Heart right ventricle (tissue), 16 donors: Measurements from ENCODE around the gene ARIH2. TPM values are rescaled to one million over a fixed set of nuclear protein-coding genes. Genes with fewer than 3 reads are reported as not detected.

ENCODE experiments used
- ATAC-seq, 8 donors: fragments of 200-7000 bp; cut with Tn5 transposase; one replicate each; pipeline ENCODE4 v1.9.1; 2020; ENCODE audit warnings: mild to moderate bottlenecking in 8 of 8, moderate library complexity in 8 of 8, moderate number of reproducible peaks in 1 of 8
- DNase-seq, 2 donors: peaks; one replicate each; pipeline ENCODE4 v3.0.0-alpha.2; 2020
- H3K27ac ChIP-seq, 10 donors: fragments of 200-600 bp; sonication (generic) in 2 of 10; one replicate each; pipeline versions ENCODE4 v1.5.0 to v1.8.0; 2020 to 2022; ENCODE audit warnings: mild to moderate bottlenecking in 3 of 10
- H3K27me3 ChIP-seq, 7 donors: fragments of 200-600 bp; one replicate each; pipeline ENCODE4 v1.8.0; 2021 to 2022; ENCODE audit warnings: mild to moderate bottlenecking in 2 of 7
- H3K36me3 ChIP-seq, 9 donors: fragments of 200-600 bp; sonication (generic) in 1 of 9; one replicate each; pipeline versions ENCODE4 v1.5.0 to v1.8.0; 2020 to 2022; ENCODE audit warnings: mild to moderate bottlenecking in 2 of 9
- H3K4me1 ChIP-seq, 9 donors: fragments of 200-600 bp; sonication (generic) in 1 of 9; one replicate each; pipeline versions ENCODE4 v1.5.0 to v1.8.0; 2020 to 2022; ENCODE audit warnings: mild to moderate bottlenecking in 4 of 9
- H3K4me3 ChIP-seq, 10 donors: fragments of 200-600 bp; sonication (generic) in 2 of 10; one replicate each; pipeline versions ENCODE4 v1.5.0 to v1.8.0; 2020 to 2022; ENCODE audit warnings: mild to moderate bottlenecking in 7 of 10, moderate library complexity in 2 of 10
- H3K9me3 ChIP-seq, 11 donors: fragments of 200-600 bp in 10 of 11; sonication (generic) in 2 of 11; one replicate each; pipeline versions ENCODE4 v1.5.0 to v1.8.0; 2013 to 2022; ENCODE audit warnings: mild to moderate bottlenecking in 2 of 11, control low read depth in 1 of 11, moderate library complexity in 1 of 11
- WGBS, 2 donors: extraction: QIAGEN DNeasy Blood & Tissue Kit; methylation state at CpG; one replicate each; pipeline ENCODE4 v1.1.7; 2013; ENCODE audit warnings: inconsistent platforms in 1 of 2; 5-methylcytosine and 5-hydroxymethylcytosine counted together
- intact Hi-C, 10 donors: fragments of 100-400 bp; cut with DNase I; formaldehyde crosslinking; loops; one replicate each; pipeline versions ENCODE4 v1.11.1 to v1.14.2; 2022
- polyA plus RNA-seq, 2 donors: library from polyadenylated mRNA; stranded (reverse); fragments of 200-250 nt; gene quantifications; one replicate each; pipeline ENCODE4 v1.2.3, GENCODE V29; 2013
- total RNA-seq, 10 donors: library from RNA; stranded (reverse); fragmentation: NEBNext Ultra II Directional in 3 of 10; extraction: Animal tissue kit (Norgen Biotek cat#: 25700) in 3 of 10; gene quantifications; one replicate each; pipeline versions ENCODE4 v1.2.1 to v1.2.4, GENCODE V29; 2021 to 2023
- TF ChIP-seq, protein P1 (sequence below), 9 donors: fragments of 200-600 bp; sonication (generic) in 2 of 9; IDR thresholded peaks; one replicate each; pipeline versions ENCODE4 v1.5.0 to v1.8.0; 2021 to 2022; ENCODE audit warnings: antibody characterized with exemption in 9 of 9, mild to moderate bottlenecking in 5 of 9, moderate library complexity in 1 of 9
- donor health status: Arrhythmogenic right ventricular cardiomyopathy.
- donor health status: ischemic (EF 13 %, LVEDD 7.1; RV severe dilation, severe dysfunction).
- donor health status: healthy with polysubstance abuse.
- donor health status: DM: no; HTN: yes; CAD: no.
- donor health status: DM: no; HTN: no; CAD: no.
- donor health status: ischemic (EF 25% LVEDD 6.9; RV normal size, moderate dysfunction).
- donor health status: ischemic (EF 25% LVEDD 5.7; RV mildly dilated, moderate dysfunction).
- donor health status: healthy.
- donor health status: DM: yes; HTN: yes; CAD: no.
- donor health status: Ischemic cardiomyopathy.
- donor health status: ischemic (EF 35%, LVEDD 5.7; RV mildly dilated, moderate dysfunction).
- donor health status: nonischemic (EF 11% LVEDD 7.7; RV severe dilation, severe dysfunction).
- donor health status: DM: yes; HTN: yes; CAD: no.
- donor health status: PGD.
- donor health status: ischemic (EF 29% LVEDD 5.4; RV normal size, mild dysfunction).
- donor health status: nonischemic (EF 23%, LVEDD 6.1; RV moderate dilation, normal function).

The ARIH2 gene
- total and polyA plus RNA-seq, 12 donors, result 41.9 to 177 (median 138) TPM

DNA sequence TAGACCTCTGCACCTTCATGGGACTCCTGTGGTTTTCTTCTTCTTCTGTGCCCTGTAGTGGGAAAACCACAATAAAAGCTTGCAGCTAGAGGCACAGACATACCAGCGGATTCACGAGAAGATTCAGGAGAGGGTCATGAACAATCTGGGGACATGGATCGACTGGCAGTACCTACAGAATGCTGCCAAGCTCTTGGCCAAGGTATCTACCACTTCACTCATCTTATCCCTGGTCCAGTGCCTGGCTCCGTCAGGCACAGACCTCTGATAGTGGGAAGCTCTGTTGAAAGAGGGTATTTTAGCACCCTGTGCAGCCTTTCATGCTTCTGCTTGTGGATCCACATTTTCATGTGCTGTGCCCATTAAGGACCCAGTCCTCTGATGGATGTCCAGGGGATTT lies 61.7 kb downstream of the ARIH2 start:
- TF ChIP-seq, protein P1, sequence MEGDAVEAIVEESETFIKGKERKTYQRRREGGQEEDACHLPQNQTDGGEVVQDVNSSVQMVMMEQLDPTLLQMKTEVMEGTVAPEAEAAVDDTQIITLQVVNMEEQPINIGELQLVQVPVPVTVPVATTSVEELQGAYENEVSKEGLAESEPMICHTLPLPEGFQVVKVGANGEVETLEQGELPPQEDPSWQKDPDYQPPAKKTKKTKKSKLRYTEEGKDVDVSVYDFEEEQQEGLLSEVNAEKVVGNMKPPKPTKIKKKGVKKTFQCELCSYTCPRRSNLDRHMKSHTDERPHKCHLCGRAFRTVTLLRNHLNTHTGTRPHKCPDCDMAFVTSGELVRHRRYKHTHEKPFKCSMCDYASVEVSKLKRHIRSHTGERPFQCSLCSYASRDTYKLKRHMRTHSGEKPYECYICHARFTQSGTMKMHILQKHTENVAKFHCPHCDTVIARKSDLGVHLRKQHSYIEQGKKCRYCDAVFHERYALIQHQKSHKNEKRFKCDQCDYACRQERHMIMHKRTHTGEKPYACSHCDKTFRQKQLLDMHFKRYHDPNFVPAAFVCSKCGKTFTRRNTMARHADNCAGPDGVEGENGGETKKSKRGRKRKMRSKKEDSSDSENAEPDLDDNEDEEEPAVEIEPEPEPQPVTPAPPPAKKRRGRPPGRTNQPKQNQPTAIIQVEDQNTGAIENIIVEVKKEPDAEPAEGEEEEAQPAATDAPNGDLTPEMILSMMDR (IDR thresholded peaks at IDR 0.05), result no peak
- Histone ChIP-seq H3K4me1 (peaks cover 0 to 16% (median 0%) of the 10 kb centered on the region in 9 donors), H3K36me3 (peaks cover 4 to 99% (median 72%) of the 10 kb centered on the region in 9 donors), H3K4me3 (no peak overlapping the region), H3K27ac (no peak overlapping the region), H3K9me3 (no peaks in the 10 kb centered on the region), H3K27me3 (no peaks in the 10 kb centered on the region)
- intact Hi-C loops, result no loop called here
- ATAC-seq (peak in 4 of 8 donors; percentile 40 to 62 (median 49)), DNase-seq (no peak)
- 58 to 59% methylated on average over 4 of the region's 4 CpGs for WGBS, 2 donors

DNA sequence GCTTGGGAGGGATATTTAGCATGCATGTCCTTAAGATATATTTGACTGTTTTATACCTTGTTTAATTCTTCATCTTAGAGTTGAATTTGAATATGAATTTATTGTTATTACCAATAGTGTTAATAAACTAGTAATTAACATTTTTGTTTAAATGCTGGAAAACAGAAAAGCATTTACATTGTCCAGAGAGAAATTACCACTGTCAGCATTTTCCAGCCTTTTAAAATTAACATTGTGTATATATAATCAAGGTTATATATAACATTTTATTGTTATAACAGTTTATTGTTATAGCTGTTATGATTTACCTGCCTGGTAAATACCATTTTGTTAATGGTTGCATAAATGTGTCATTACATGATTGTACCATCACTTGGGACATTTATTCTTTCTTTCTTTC lies 63.4 kb downstream of the ARIH2 start:
- H3K4me3 ChIP-seq, result no peak overlapping the region
- intact Hi-C loops, result no loop called here
- peaks cover 0 to 98% (median 60%) of the 10 kb centered on the region in 9 donors for H3K36me3 ChIP-seq
- TF ChIP-seq, protein P1 (IDR thresholded peaks at IDR 0.05), result no peak
- H3K4me1 ChIP-seq, result peaks cover 0 to 16% (median 0%) of the 10 kb centered on the region in 9 donors
- no peak for ATAC-seq
- H3K27ac ChIP-seq, result no peak overlapping the region
- H3K9me3 ChIP-seq, result no peaks in the 10 kb centered on the region
- no peaks in the 10 kb centered on the region for H3K27me3 ChIP-seq
- no peak for DNase-seq

DNA sequence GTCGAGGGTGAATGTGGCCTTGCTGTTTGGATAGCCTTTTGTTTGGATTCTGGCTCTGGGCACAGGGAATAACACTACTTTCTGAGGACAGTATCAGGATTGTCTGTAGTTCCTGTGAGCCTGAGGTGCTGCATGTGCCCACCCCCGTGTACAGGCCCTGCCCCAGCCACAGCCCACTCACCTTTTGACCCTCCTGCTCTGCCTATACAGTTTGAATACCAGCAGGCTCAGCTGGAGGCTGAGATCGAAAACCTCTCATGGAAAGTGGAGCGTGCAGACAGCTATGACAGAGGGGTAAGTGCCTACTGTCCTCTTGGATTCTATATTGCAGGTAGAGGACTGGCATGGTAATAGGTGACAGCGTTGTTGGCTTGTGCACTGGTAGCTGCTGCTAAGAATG lies 64.0 kb downstream of the ARIH2 start:
- Histone ChIP-seq H3K4me3 (no peak overlapping the region), H3K36me3 (peaks cover 0 to 94% (median 57%) of the 10 kb centered on the region in 9 donors), H3K27me3 (no peaks in the 10 kb centered on the region), H3K9me3 (no peaks in the 10 kb centered on the region), H3K27ac (peak overlapping the region in 1 of 10 donors; percentile 15), H3K4me1 (peaks cover 0 to 16% (median 0%) of the 10 kb centered on the region in 9 donors)
- WGBS, 2 donors, result 72 to 80% methylated on average over 5 of the region's 5 CpGs
- TF ChIP-seq, protein P1 (IDR thresholded peaks at IDR 0.05), result no peak
- DNase-seq (no peak), ATAC-seq (no peak)
- intact Hi-C loops, result no loop called here

DNA sequence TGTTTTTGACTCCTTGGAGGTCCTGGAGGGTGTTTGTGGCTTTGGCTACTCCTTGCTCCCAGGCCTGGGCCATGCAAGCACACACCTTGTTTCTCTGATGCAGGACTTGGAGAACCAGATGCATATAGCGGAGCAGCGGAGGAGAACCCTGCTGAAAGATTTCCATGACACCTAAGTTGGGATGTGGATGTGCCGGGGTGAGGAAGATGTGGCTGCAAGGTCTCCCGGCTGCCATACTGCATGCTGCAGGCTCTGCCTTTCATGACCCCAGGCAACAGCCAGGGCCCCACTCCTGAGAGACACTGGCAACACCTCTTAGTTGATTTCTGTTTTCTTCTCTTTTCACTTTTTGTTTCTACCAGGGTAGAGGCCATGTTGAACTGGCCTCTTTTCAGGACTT lies 64.5 kb downstream of the ARIH2 start:
- Histone ChIP-seq H3K9me3 (no peaks in the 10 kb centered on the region), H3K27ac (peak overlapping the region in 1 of 10 donors; percentile 31), H3K27me3 (no peaks in the 10 kb centered on the region), H3K36me3 (peaks cover 0 to 90% (median 55%) of the 10 kb centered on the region in 9 donors), H3K4me1 (peaks cover 0 to 16% (median 0%) of the 10 kb centered on the region in 9 donors), H3K4me3 (no peak overlapping the region)
- ATAC-seq (no peak), DNase-seq (no peak)
- TF ChIP-seq, protein P1 (IDR thresholded peaks at IDR 0.05), result no peak
- 83 to 88% methylated on average over 4 of the region's 4 CpGs for WGBS, 2 donors
- intact Hi-C loops, result no loop called here
